ENCODE results near the gene GDA. TPM values are rescaled to one million over a fixed set of nuclear protein-coding genes. Genes with fewer than 3 reads are reported as not detected.
A peak's percentile ranks its signal among the peaks of the same experiment; 100 is the strongest.

The GDA gene
- total and polyA plus RNA-seq, 2 of the 8 experiments (the other 6 are each of a cell fraction or from before 2014, with no cell fraction given) = 0.35 to 3.0 TPM

GRCh38 chr9:72165326-72165725, 16.1 kb downstream of the GDA start:
- Histone ChIP-seq H3K14ac (ENCODE audit: insufficient read length) (no peak overlapping the region), H3K18ac (ENCODE audit: extremely low read depth, low read length) (no peak overlapping the region), H3K9me3 (ENCODE audit: insufficient read depth in 2 of 2, low read depth in 1 of 2, low read length in 1 of 2) (0 out of 4 replicates have a peak, but pooled peaks cover 0 to 4% of the 10 kb centered on the region in 2 experiments), H3K79me2 (ENCODE audit: control insufficient read depth in 1 of 2, insufficient read depth in 2 of 2, low read length in 2 of 2) (no peaks in the 10 kb centered on the region), H3K23me2 (ENCODE audit: low read depth, low read length) (no peaks in the 10 kb centered on the region), H4K5ac (ENCODE audit: insufficient read length, low read depth, low read length) (no peak overlapping the region), H2BK5ac (ENCODE audit: low read depth, low read length) (no peak overlapping the region), H3K4ac (replicated peaks; ENCODE audit: insufficient read length, low read depth, low read length) (no peak overlapping the region), H3K23ac (ENCODE audit: insufficient read length) (no peak overlapping the region), H2BK20ac (ENCODE audit: low read length) (no peak overlapping the region), H2AK5ac (ENCODE audit: low read depth, low read length) (no peak overlapping the region), H3K4me3 (ENCODE audit: extremely low read depth in 1 of 4, insufficient read depth in 2 of 4, low read depth in 3 of 4, low read length in 4 of 4) (no peak overlapping the region), H2BK12ac (ENCODE audit: low read depth, low read length) (no peak overlapping the region), H3K79me1 (ENCODE audit: low read depth, low read length) (no peaks in the 10 kb centered on the region), H3K9ac (replicated peaks in 1 of 4; ENCODE audit: extremely low read depth in 1 of 4, low read depth in 3 of 4, low read length in 3 of 4) (no peak overlapping the region), H2AFZ (ENCODE audit: low read length) (no peak overlapping the region), H4K8ac (ENCODE audit: extremely low read depth, insufficient read depth, low read length) (no peak overlapping the region), H4K20me1 (replicated peaks in 1 of 2; ENCODE audit: control insufficient read depth in 1 of 2, insufficient read depth in 2 of 2, low read length in 2 of 2) (no peaks in the 10 kb centered on the region), H3K4me1 (replicated peaks in 1 of 4; ENCODE audit: control insufficient read depth in 3 of 4, insufficient read depth in 4 of 4, low read length in 3 of 4) (no peaks in the 10 kb centered on the region), H3K56ac (replicated peaks; ENCODE audit: insufficient read length, low read depth, low read length) (no peak overlapping the region), H2BK15ac (ENCODE audit: low read length) (no peak overlapping the region), H2BK120ac (replicated peaks; ENCODE audit: low read depth, low read length) (no peak overlapping the region), H3K36me3 (ENCODE audit: control insufficient read depth in 2 of 4, insufficient read depth in 4 of 4, low read length in 3 of 4) (no peaks in the 10 kb centered on the region), H3K27me3 (replicated peaks in 1 of 4; ENCODE audit: control insufficient read depth in 3 of 4, extremely low read depth in 1 of 4, insufficient read depth in 3 of 4, low read length in 3 of 4) (no peaks in the 10 kb centered on the region), H4K91ac (replicated peaks; ENCODE audit: insufficient read length, low read length) (no peak overlapping the region), H3K4me2 (ENCODE audit: insufficient read depth in 1 of 2, low read depth in 2 of 2, low read length in 2 of 2) (no peak overlapping the region), H3K27ac (ENCODE audit: low read depth, low read length) (no peak overlapping the region)
- DNase-seq (ENCODE audit: low read depth in 1 of 2, low spot score in 2 of 2) = no peak
- ChIA-PET CTCF (ENCODE audit: partially characterized antibody) (interaction anchor here (1.0 kb wide), 1 partner anchor 901 kb away, joined by 3 read pairs; no protein-coding TSS in a partner anchor), POLR2A (ENCODE audit: partially characterized antibody) (no interaction called here)
- TF ChIP-seq TEAD4 (IDR thresholded peaks at IDR 0.05; ENCODE audit: low read depth, low read length) = 0 out of 2 replicates have a peak, but pooled peaks have one; percentile 3
- TF ChIP-seq, protein P1, sequence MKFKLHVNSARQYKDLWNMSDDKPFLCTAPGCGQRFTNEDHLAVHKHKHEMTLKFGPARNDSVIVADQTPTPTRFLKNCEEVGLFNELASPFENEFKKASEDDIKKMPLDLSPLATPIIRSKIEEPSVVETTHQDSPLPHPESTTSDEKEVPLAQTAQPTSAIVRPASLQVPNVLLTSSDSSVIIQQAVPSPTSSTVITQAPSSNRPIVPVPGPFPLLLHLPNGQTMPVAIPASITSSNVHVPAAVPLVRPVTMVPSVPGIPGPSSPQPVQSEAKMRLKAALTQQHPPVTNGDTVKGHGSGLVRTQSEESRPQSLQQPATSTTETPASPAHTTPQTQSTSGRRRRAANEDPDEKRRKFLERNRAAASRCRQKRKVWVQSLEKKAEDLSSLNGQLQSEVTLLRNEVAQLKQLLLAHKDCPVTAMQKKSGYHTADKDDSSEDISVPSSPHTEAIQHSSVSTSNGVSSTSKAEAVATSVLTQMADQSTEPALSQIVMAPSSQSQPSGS (IDR thresholded peaks at IDR 0.05; ENCODE audit: low read length) = no peak
- TF ChIP-seq YY1 (IDR thresholded peaks at IDR 0.05; ENCODE audit: low read depth, low read length) = no peak
- no peak for TF ChIP-seq JUND (IDR thresholded peaks at IDR 0.05; ENCODE audit: low read length)
- no peak for TF ChIP-seq EP300 (IDR thresholded peaks at IDR 0.05; ENCODE audit: borderline replicate concordance in 1 of 2, low read depth in 2 of 2, low read length in 2 of 2)
- TF ChIP-seq, protein P2, sequence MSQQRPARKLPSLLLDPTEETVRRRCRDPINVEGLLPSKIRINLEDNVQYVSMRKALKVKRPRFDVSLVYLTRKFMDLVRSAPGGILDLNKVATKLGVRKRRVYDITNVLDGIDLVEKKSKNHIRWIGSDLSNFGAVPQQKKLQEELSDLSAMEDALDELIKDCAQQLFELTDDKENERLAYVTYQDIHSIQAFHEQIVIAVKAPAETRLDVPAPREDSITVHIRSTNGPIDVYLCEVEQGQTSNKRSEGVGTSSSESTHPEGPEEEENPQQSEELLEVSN (IDR thresholded peaks at IDR 0.05) = no peak
- 76 to 100% methylated on average over 1 to 7 of the region's 7 CpGs for WGBS, 2 experiments (ENCODE audit: extremely low coverage in 1 of 2, insufficient coverage in 1 of 2, insufficient read length in 1 of 2, insufficient replicate concordance in 2 of 2, low coverage in 1 of 2, low lambda C conversion rate in 2 of 2, missing lambda C conversion rate in 1 of 2)
- FAIRE-seq = no peak
